Tibial nerve (tissue), 3 donors: ENCODE data around the gene OR56B4.
"Not testable (repeated sequence)": the region's sequence is repeated elsewhere in the genome, so short reads cannot be mapped to it uniquely, and the experiment has no call there.

Source experiments
- POLR2A ChIP-seq, 2 donors: fragments of 450-650 bp; IDR thresholded peaks; one replicate each; pipeline ENCODE4 v1.6.1; 2017; ENCODE audit warnings: antibody characterized with exemption in 2 of 2, mild to moderate bottlenecking in 2 of 2, moderate library complexity in 2 of 2
- TF ChIP-seq, protein P1 (sequence below), 5 experiments: fragments of 200-600 bp in 3 of 5; fragments of 450-650 bp in 2 of 5; sonication (generic) in 3 of 5; IDR thresholded peaks; one replicate each; pipeline ENCODE4 v1.5.1; 2016 to 2019; ENCODE audit warnings: antibody characterized with exemption in 5 of 5, mild to moderate bottlenecking in 3 of 5, moderate library complexity in 2 of 5

DNA sequence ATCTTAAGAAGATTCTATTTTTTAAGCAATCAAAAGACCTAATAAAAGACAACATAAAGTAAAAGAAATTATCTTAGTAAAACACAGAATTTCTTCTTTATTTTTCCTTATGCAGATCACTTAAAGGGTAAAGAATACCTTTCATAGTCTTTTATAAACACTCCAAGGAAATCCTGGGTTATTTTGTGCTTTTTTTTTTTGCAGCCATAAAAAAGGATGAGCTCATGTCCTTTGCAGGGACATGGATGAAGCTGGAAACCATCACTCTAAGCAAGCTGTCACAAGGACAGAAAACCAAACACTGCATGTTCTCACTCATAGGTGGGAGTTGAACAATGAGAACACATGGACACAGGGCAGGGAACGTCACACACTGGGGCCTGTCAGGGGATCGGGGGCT lies 28.5 kb downstream of the OR56B4 start:
- TF ChIP-seq, protein P1, sequence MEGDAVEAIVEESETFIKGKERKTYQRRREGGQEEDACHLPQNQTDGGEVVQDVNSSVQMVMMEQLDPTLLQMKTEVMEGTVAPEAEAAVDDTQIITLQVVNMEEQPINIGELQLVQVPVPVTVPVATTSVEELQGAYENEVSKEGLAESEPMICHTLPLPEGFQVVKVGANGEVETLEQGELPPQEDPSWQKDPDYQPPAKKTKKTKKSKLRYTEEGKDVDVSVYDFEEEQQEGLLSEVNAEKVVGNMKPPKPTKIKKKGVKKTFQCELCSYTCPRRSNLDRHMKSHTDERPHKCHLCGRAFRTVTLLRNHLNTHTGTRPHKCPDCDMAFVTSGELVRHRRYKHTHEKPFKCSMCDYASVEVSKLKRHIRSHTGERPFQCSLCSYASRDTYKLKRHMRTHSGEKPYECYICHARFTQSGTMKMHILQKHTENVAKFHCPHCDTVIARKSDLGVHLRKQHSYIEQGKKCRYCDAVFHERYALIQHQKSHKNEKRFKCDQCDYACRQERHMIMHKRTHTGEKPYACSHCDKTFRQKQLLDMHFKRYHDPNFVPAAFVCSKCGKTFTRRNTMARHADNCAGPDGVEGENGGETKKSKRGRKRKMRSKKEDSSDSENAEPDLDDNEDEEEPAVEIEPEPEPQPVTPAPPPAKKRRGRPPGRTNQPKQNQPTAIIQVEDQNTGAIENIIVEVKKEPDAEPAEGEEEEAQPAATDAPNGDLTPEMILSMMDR (IDR thresholded peaks at IDR 0.05), result not testable (repeated sequence)
- not testable (repeated sequence) for TF ChIP-seq POLR2A (IDR thresholded peaks at IDR 0.05)
